Large intestine (tissue), 3 donors: ENCODE measurements around the gene MIDN. TPM values are rescaled to one million over a fixed set of nuclear protein-coding genes. Genes with fewer than 3 reads are reported as not detected.

Experiments used
- DNase-seq, 2 donors: peaks; one replicate each; pipeline versions ENCODE4 v3.0.0 to v3.0.0-alpha.2; 2013
- H3K27ac ChIP-seq: one replicate; pipeline ENCODE4 v1.5.1; 2013; ENCODE audit warnings: low read length
- H3K27me3 ChIP-seq: 2 replicates; pipeline ENCODE4 v1.6.1; 2013; ENCODE audit warnings: low read length; ENCODE audit not compliant: control insufficient read depth, insufficient read depth
- H3K36me3 ChIP-seq: 2 replicates; pipeline ENCODE4 v1.6.1; 2013; ENCODE audit warnings: low read length; ENCODE audit not compliant: control insufficient read depth, insufficient read depth
- H3K4me1 ChIP-seq: one replicate; pipeline ENCODE4 v1.6.1; 2013; ENCODE audit warnings: low read length; ENCODE audit not compliant: control insufficient read depth, insufficient read depth
- H3K4me3 ChIP-seq: one replicate; pipeline ENCODE4 v1.5.1; 2013; ENCODE audit warnings: low read length
- H3K9me3 ChIP-seq: one replicate; pipeline ENCODE4 v1.6.1; 2013; ENCODE audit warnings: mild to moderate bottlenecking, low read depth, low read length, moderate library complexity; ENCODE audit not compliant: control insufficient read depth
- WGBS: methylation state at CpG from one replicate; pipeline ENCODE4 v1.1.5; 2013; ENCODE audit warnings: low lambda C conversion rate; ENCODE audit not compliant: insufficient coverage; 5-methylcytosine and 5-hydroxymethylcytosine counted together
- polyA plus RNA-seq: library from polyadenylated mRNA; unstranded; fragments of 120-200 nt; gene quantifications from one replicate; pipeline ENCODE4 v1.2.1, GENCODE V29; 2013

Gene MIDN
- polyA plus RNA-seq, 1 donor, result 110 TPM

GRCh38 chr19:1211494-1212234, 36.7 kb upstream of the MIDN start:
- no peak overlapping the region for H3K4me3 ChIP-seq
- no peak overlapping the region for H3K27ac ChIP-seq
- no peaks in the 10 kb centered on the region for H3K27me3 ChIP-seq
- H3K36me3 ChIP-seq, result peaks cover 30% of the 10 kb centered on the region
- DNase-seq, result no peak
- no CpG with 5 or more reads among the region's 33 CpGs for WGBS
- H3K9me3 ChIP-seq, result peaks cover 2% of the 10 kb centered on the region
- H3K4me1 ChIP-seq, result peaks cover 49% of the 10 kb centered on the region

- peak; percentile 86 to 90 for DNase-seq
- H3K36me3 ChIP-seq, result peaks cover 39% of the 10 kb centered on the region
- peak overlapping the region; percentile 86 for H3K27ac ChIP-seq
- no peak overlapping the region for H3K4me3 ChIP-seq
- no CpG with 5 or more reads among the region's 39 CpGs for WGBS
- no peaks in the 10 kb centered on the region for H3K27me3 ChIP-seq
- peaks cover 58% of the 10 kb centered on the region for H3K4me1 ChIP-seq
- peaks cover 2% of the 10 kb centered on the region for H3K9me3 ChIP-seq
These were observed 34.7 kb upstream of the MIDN start for GRCh38 chr19:1213391-1214286.

DNA sequence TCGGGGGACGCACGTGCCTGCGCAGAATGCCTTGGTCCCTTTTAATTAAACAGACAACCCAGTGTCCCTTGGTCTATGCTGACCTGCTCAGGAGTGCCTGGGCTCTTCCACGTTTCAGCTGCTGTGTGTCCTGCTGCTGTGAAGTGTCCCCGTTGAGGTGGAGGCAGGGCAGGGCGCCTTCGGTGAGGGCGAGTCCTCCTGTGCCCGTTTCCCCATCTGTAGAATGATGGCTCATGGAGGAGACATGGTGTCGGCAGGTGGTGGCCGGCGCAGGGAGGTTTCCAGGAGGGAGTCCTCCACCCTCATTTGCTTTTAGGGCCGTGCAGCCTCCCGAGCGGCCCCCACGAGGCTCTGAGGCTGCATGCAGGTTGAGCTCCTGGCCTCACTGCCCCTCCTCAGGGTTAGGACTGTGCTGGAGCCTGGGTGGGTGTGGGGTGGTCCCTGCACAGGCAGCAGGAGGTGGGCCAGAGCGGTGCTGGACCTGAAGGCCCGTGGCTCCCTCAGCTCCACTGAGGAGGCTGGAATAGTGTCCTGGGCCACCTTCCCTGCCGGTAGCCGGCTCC, 34.0 kb upstream of the MIDN start:
- Histone ChIP-seq H3K36me3 (peaks cover 45% of the 10 kb centered on the region), H3K27ac (peak overlapping the region; percentile 86), H3K4me1 (peaks cover 54% of the 10 kb centered on the region), H3K4me3 (no peak overlapping the region), H3K9me3 (peaks cover 2% of the 10 kb centered on the region), H3K27me3 (no peaks in the 10 kb centered on the region)
- no CpG with 5 or more reads among the region's 21 CpGs for WGBS
- no peak for DNase-seq

- DNase-seq, result no peak
- no peak overlapping the region for H3K4me3 ChIP-seq
- H3K36me3 ChIP-seq, result peaks cover 44% of the 10 kb centered on the region
- peak overlapping the region; percentile 86 for H3K27ac ChIP-seq
- WGBS, result no CpG with 5 or more reads among the region's 26 CpGs
- no peaks in the 10 kb centered on the region for H3K27me3 ChIP-seq
- peaks cover 2% of the 10 kb centered on the region for H3K9me3 ChIP-seq
- H3K4me1 ChIP-seq, result peaks cover 47% of the 10 kb centered on the region
These were observed 33.3 kb upstream of the MIDN start for GRCh38 chr19:1214862-1215731.

DNA sequence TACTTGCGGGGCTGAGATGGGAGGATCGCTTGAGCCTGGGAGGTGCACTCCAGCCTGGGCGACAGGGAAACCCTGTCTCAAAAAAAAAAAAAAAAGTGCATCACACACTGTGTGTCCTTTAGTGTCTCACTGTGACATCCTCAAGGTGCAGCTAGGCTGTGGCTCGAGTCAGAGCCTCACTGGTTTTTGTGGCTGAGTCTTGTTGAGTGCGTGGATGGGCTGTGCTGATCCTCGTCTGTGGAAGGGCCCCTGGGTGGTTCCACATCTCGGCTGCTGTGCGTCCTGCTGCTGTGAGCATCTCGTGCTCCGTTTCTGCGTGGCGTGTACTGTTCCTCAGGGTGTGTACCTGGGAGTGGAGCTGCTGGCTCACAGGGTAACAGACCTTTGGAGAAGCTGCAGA, 31.6 kb upstream of the MIDN start:
- no CpG with 5 or more reads among the region's 12 CpGs for WGBS
- no peaks in the 10 kb centered on the region for H3K9me3 ChIP-seq
- H3K4me1 ChIP-seq, result peaks cover 43% of the 10 kb centered on the region
- H3K27me3 ChIP-seq, result no peaks in the 10 kb centered on the region
- DNase-seq, result no peak
- H3K4me3 ChIP-seq, result no peak overlapping the region
- H3K27ac ChIP-seq, result peak overlapping the region; percentile 72
- H3K36me3 ChIP-seq, result peaks cover 48% of the 10 kb centered on the region

GRCh38 chr19:1217366-1217765, 31.0 kb upstream of the MIDN start:
- no peaks in the 10 kb centered on the region for H3K9me3 ChIP-seq
- peaks cover 40% of the 10 kb centered on the region for H3K4me1 ChIP-seq
- H3K27me3 ChIP-seq, result no peaks in the 10 kb centered on the region
- H3K4me3 ChIP-seq, result no peak overlapping the region
- peak overlapping the region; percentile 72 for H3K27ac ChIP-seq
- H3K36me3 ChIP-seq, result peaks cover 50% of the 10 kb centered on the region
- 80% methylated on average over 1 of the region's 15 CpGs for WGBS
- DNase-seq, result no peak

DNA sequence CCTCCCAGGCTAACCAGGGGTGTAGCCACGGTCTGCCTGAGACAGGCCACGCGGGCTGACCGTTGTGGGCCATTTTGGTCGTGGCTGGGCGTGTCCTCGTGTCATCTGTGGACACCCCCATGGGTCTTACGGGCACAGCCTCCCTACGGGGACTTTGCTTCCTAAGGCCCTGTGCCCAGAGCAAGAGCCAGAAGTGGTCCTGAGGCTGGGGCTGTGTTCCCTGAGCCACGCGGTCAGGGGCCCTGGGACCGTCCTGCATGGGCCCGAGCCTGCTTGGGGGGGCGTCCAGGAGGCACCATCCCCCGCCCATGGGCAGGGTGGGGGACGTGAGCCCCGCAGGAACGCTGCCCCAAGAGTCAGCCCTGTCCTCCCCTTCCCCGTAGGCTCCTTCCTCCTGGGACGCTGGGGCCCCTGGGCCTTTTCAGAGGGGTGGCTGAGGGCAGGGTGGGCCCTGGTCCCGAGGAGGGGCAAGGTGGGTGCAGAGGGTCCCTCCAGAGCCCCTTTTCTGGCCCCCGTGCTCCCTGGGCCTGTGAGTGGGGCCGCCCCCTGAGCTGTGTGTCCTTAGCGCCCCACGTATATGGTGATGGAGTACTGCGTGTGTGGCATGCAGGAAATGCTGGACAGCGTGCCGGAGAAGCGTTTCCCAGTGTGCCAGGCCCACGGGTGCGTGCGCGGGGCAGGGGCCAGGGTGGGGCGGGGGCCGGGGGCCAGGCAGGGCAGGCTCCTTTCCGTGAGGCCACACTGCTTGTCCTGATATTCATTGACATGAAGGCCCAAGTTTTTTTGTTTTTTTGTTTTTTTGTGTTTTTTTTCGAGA, 29.4 kb upstream of the MIDN start:
- H3K36me3 ChIP-seq, result peaks cover 60% of the 10 kb centered on the region
- H3K4me1 ChIP-seq, result peaks cover 31% of the 10 kb centered on the region

GRCh38 chr19:1219786-1220476, 28.5 kb upstream of the MIDN start:
- H3K4me1 ChIP-seq, result peaks cover 22% of the 10 kb centered on the region

More for the DNA sequence above, 29.4 kb upstream of the MIDN start:
- Histone ChIP-seq H3K9me3 (no peaks in the 10 kb centered on the region), H3K27ac (peak overlapping the region; percentile 72), H3K4me3 (no peak overlapping the region), H3K27me3 (no peaks in the 10 kb centered on the region)
- 60% methylated on average over 1 of the region's 37 CpGs for WGBS
- DNase-seq, result no peak

DNA sequence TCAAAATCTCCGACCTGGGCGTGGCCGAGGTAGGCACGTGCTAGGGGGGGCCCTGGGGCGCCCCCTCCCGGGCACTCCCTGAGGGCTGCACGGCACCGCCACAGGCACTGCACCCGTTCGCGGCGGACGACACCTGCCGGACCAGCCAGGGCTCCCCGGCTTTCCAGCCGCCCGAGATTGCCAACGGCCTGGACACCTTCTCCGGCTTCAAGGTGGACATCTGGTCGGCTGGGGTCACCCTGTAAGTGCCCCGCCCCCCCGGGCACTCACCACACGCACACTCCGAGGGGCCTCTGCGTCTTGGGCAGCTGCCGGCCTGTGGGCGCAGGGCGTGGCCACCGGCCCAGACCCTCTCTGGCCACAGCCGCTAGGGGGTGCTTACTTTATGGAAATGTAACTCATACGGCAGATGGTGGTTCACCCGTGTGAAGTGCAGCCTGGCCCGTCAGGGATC, 27.9 kb upstream of the MIDN start:
- no CpG with 5 or more reads among the region's 33 CpGs for WGBS
- Histone ChIP-seq H3K4me1 (peaks cover 21% of the 10 kb centered on the region), H3K36me3 (peaks cover 70% of the 10 kb centered on the region), H3K4me3 (no peak overlapping the region), H3K27ac (no peak overlapping the region), H3K27me3 (no peaks in the 10 kb centered on the region), H3K9me3 (no peaks in the 10 kb centered on the region)
- DNase-seq, result no peak

More at GRCh38 chr19:1219786-1220476, 28.5 kb upstream of the MIDN start:
- no peaks in the 10 kb centered on the region for H3K27me3 ChIP-seq
- DNase-seq, result no peak
- no CpG with 5 or more reads among the region's 19 CpGs for WGBS
- H3K36me3 ChIP-seq, result peaks cover 69% of the 10 kb centered on the region
- no peak overlapping the region for H3K4me3 ChIP-seq
- no peak overlapping the region for H3K27ac ChIP-seq
- H3K9me3 ChIP-seq, result no peaks in the 10 kb centered on the region
